ENCODE measurements around the gene NFATC2IP.
"Not testable (repeated sequence)": the region's sequence is repeated elsewhere in the genome, so short reads cannot be mapped to it uniquely, and the experiment has no call there.

The NFATC2IP gene

GRCh38 chr16:28950648-28951409 lies at the start of gene NFATC2IP:
Gene NFATC2IP (plus strand): TSS chr16:28950937. CDS start chr16:28951012, 75 bp downstream.
- FAIRE-seq = peak; percentile 76

DNA sequence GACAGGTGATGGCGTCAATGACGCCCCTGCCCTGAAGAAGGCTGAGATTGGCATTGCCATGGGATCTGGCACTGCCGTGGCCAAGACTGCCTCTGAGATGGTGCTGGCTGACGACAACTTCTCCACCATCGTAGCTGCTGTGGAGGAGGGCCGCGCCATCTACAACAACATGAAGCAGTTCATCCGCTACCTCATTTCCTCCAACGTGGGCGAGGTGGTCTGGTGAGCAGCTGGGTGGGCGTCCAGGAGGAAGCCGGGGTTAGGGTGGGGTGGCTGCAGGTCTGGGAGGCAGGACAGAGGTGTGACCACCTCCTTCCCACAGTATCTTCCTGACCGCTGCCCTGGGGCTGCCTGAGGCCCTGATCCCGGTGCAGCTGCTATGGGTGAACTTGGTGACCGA lies 48.9 kb upstream of the NFATC2IP start:
- FAIRE-seq = no peak

DNA sequence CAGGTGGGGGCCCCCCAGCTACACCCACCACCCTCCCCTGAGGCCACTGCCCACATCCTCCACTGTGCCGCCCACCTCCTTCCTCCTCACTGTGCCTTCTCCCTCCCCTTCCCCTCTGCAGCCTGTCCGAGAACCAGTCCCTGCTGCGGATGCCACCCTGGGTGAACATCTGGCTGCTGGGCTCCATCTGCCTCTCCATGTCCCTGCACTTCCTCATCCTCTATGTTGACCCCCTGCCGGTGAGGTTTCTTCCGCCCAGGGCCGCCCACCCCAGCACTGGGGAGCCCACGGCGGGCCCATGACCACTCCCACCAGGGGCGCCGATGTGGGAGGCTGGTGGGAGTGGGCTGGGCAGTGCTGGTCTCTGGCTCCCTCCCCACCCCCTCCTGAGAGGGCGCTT lies 47.8 kb upstream of the NFATC2IP start:
- no peak for FAIRE-seq

- FAIRE-seq = no peak
These were observed 47.2 kb upstream of the NFATC2IP start for GRCh38 chr16:28903344-28904042.

GRCh38 chr16:28904363-28904762 lies 46.4 kb upstream of the NFATC2IP start:
- FAIRE-seq = no peak

- no peak for FAIRE-seq
These were observed 45.9 kb upstream of the NFATC2IP start for GRCh38 chr16:28904828-28905227.

DNA sequence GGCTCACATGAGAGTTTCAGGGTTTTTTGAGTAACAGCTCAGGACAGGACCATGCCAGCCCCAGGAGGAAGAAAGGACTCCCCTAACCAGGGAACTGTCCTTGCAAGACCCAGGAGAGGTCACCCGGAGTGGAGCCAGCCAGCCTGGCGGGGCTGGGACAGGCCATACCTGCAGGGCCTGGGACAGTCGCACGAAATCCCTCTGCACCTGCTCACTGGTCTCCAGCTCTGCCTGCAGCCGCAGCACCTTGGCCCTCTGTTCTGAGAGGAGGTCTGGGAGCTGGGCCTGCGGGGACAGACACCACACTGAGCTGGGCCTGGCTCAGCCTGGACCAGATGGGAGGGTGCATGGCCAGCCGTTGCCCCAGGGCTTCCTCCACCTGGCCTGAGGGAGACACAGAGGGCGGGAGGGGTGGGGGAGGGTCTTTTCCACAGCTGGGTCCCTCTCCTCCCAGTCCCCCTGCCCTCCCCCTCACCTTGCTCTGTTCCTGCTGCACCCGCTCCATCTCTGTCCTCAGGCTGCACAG lies 45.4 kb upstream of the NFATC2IP start:
- no peak for FAIRE-seq

DNA sequence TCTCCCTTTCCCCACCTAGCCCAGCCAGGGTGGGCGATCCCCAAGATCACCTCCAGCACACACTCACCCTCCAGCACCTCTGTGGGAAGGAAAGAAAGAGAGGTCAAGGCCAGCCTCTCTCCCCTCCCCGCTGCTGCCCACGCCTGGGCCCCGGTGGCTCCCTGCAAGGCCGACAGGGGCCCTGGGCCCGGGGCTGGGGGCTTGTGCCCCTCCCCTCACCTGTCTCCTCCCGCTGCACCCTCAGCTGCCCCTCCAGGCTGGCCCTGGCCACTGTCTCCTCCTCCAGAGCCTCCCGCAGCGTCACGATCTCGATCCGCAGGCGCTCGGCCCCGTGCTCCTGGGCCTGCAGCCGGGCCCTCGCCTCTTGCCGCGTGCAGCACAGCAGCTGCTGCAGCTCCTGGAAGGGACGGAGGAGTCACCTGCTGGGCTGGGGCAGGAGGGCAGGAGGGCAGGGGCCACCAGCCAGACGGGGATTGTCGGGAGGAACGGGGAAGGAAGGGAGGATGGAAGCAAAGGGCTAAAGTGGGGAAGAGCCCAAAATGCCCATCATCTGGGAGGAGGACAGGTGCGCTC lies 44.9 kb upstream of the NFATC2IP start:
- FAIRE-seq = no peak

DNA sequence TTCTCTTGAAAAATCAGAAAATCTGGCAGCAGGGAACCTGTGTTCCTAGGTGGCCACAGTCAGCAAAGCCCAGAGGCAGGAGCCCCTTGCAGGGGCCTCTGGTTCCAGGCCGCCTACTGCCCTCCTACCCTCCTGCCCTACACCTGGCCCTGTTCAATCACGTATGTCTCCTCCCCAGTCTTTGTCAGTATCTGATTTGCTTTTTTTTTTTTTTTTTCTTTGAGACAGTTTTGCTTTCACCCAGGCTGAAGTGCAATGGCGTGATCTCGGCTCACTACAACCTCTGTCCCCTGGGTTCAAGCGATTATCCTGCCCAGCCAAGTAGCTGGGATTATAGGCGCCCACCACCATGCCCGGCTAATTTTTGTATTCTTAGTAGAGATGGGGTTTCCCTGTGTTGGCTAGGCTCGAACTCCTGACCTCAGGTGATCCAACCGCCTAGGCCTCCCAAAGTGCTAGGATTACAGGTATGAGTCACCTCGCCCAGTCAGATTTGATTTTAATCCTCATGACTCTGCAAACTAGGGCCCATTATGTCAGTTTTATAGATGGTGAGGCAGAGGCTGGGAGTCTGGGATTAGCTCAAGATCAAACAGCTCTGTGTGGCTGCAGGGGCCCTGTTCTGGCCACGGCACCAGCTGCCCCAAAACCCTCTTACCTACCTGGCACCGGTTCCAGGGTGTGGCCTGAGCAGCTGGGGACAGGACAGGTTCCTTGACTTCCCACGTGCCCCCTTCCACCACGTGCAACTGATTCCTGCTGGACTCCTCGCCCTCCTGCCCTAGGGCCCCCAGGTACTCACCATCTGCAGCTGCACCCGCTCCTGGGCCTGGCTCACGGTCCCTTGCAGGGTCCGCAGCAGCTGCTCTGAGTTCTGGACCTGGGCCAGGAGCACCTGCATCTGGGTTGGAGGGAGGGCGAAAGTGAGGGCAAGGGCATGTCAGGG lies 40.4 kb upstream of the NFATC2IP start:
- FAIRE-seq = no peak

DNA sequence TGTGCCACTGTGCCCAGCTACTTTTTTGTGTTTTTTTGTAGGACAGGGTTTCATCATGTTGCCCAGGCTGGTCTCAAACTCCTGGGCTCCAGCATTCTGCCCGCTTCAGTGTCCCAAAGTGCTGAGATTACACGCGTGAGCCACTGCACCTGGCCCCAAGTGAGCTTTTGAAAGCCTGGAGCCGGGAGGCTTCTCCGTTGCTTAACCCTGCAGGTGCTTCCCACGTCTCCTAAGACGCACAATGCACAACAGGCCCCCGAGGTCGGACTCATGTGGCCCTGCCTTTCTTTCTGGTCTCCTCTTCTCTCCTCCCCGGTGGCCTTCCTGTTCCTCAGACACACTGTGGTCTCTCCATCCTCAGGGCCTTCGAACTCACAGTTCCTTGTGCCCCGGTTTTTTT lies 38.2 kb upstream of the NFATC2IP start:
- FAIRE-seq = no peak

- FAIRE-seq = no peak
These were observed 36.6 kb upstream of the NFATC2IP start for GRCh38 chr16:28913946-28914724.

- FAIRE-seq = no peak
These were observed 35.6 kb upstream of the NFATC2IP start for GRCh38 chr16:28915181-28915580.

DNA sequence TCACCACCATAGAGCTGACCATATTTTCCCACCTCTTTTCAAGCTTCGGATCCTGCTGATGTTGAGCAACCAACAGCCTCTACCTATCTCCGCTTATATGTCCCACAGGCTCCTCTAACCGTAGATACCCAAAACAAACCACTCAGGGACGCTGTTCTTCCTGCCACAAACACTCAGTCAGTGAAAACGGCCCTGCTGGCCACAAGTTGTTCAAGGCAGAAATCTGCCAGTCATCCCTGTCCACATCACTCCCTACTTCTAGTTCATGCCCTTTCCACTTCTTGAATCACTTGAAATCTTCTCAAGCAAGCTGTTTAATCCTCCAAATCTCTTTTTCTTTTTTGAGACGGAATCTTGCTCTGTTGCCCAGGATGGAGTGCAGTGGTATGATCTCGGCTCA lies 33.6 kb upstream of the NFATC2IP start:
- FAIRE-seq = no peak

DNA sequence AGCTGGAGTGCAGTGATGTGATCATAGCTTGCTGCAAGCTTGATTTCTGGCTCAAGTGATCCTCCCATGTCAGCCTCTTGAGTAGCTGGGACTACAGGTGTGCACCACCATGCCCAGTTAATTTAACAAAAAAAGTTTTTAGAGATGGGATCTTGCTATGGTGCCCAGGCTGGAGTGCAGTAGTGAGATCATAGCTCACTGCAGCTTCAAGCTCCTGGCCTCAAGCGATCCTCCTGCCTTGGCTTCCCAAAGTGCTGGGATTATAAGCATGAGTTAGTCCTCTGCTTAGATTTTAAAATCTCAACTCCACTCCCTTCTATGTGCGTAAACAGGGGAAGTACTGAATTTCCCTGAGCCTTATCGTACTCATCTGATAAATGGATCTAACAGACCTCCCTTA lies 32.0 kb upstream of the NFATC2IP start:
- no peak for FAIRE-seq

GRCh38 chr16:28923231-28923587 lies 27.5 kb upstream of the NFATC2IP start:
- FAIRE-seq = no peak

GRCh38 chr16:28923652-28924398 lies 26.9 kb upstream of the NFATC2IP start:
- FAIRE-seq = no peak

DNA sequence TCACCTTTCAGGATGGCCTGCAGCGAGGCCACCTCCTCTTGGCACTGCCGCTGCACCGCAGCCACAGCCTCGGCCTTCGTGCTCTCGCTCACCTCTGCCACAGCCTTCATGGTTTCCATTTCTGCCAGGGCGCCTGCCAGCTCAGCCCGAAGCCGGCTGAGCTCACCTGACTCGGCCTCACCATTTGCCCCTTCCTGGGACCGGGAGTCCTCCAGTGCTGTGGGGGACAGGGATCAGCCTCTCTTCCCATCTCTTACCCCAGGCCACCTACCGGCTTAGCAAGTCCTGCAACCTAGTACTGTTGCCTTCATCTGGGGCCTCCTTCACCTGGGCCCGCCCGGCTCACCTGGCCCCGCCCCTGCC lies 26.4 kb upstream of the NFATC2IP start:
- FAIRE-seq = no peak

DNA sequence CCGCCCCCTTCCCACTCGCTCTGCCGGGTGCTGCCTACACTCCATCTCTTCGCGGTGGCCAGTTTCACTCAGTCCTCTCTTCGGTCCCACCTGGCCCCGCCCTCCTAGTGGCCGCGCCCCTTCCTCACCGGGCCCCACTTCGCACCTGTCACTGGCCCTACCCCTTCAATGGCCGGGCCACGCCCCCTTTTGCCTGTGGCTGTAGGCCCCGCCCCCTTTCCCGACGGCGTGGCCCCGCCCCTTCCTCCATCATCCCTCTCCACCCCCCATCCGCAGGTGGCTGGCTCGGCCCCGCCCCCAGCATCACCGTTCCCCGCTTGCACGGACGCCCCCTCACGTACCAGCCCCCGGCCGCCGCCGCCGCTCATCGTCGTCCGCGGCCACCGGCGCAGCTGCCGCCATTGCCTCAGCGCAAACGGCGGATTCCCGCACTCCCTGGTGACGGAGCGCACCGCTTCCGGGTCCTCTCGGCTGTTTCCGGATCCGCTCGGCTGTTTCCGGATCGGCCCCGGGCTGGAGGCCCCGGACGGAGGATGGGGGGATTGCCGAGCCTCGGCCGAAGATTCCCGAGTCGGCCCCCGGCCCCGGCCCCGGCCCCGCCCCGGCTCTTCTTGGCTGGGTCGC lies 25.9 kb upstream of the NFATC2IP start, which contains the start of gene RABEP2:
RABEP2 (minus strand) TSS at position 477 of the 624 bp plus-strand sequence; CDS start at position 402, 75 bp downstream.
- no peak for FAIRE-seq

GRCh38 chr16:28925386-28926228 lies 25.1 kb upstream of the NFATC2IP start:
- no peak for FAIRE-seq

- FAIRE-seq = not testable (repeated sequence)
These were observed 24.5 kb upstream of the NFATC2IP start for GRCh38 chr16:28926284-28926683.

All from colon (tissue), 2 donors.